HL-60/S4 (cell line): Measurements from ENCODE around the gene DGCR6L.
"Not testable (repeated sequence)": the region's sequence is repeated elsewhere in the genome, so short reads cannot be mapped to it uniquely, and the experiment has no call there.

Experiments
- in situ Hi-C: fragments of 300-500 bp; cut with MboI; formaldehyde crosslinking; loops from 2 replicates; pipeline ENCODE4 v1.14.3; 2022; ENCODE audit warnings: low sequenced_read_pairs

DGCR6L gene

DNA sequence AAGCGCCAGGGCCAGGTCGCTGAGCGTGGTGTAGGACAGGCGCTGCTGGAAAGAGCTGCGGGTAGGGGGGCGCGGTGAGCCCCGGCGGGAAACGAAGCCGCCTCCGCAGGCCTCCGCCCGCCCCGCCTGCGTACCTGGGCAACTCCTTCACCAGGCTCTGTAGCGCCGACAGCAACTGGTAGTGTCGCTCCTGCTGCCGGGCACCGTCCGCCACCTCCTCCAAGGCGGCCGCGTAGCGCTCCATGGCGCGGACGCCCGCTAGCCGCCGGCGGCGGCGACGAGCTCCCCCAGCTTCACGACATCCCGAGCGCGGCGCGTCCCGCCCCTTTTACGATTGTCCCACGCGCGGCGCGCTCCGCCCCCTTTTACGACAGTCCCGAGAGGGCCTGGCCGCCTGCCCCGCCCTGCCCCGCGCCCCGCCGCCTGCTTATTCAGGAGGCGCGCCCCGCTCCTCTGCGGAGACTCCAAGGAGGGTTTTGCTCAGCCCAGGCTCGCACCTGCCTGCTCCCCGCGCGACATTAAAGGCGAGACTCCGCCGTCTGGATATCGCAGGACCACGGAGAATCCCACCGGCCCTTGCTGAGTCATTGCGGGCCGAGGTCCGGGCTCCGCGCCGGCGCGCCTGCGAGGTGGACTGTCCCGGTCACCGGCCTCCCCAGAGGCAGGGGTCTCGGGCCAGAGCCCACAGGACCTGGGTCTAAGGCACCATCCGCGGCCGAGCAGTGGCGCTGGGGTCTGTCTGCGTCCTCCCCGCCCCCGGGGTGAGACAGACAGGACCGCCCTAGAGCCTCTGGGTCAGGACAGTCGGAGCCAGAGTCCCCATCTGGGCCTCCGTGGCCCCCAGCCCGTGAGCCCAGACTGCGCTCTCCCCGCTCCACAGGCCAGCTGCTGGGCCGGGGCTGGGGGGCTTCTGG, at the start of gene DGCR6L:
Gene DGCR6L (minus strand): TSS at position 316 of the 914 bp plus-strand sequence. CDS start 72 bp downstream, at position 244.
- in situ Hi-C loops: no loop called here

DNA sequence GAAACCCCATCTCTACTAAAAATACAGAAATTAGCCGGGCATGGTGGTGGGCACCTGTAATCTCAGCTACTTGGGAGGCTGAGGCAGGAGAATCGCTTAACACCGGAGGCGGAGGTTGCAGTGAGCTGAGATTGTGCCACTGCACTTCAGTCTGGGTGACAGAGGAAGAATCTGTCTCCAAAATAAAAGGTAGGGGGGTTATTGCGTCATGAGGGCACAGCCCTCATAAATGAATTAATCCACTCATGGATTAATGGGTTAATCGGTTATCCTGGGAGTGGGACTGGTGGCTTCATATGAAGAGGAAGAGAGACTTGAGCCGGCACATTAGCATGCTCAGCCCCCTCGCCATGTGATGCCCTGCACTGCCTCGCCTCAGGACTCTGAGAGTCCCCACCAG, 49.0 kb upstream of the DGCR6L start:
- in situ Hi-C loops: not testable (repeated sequence)

- in situ Hi-C loops: not testable (repeated sequence)
These were observed 47.0 kb upstream of the DGCR6L start for GRCh38 chr22:20366841-20367240.

DNA sequence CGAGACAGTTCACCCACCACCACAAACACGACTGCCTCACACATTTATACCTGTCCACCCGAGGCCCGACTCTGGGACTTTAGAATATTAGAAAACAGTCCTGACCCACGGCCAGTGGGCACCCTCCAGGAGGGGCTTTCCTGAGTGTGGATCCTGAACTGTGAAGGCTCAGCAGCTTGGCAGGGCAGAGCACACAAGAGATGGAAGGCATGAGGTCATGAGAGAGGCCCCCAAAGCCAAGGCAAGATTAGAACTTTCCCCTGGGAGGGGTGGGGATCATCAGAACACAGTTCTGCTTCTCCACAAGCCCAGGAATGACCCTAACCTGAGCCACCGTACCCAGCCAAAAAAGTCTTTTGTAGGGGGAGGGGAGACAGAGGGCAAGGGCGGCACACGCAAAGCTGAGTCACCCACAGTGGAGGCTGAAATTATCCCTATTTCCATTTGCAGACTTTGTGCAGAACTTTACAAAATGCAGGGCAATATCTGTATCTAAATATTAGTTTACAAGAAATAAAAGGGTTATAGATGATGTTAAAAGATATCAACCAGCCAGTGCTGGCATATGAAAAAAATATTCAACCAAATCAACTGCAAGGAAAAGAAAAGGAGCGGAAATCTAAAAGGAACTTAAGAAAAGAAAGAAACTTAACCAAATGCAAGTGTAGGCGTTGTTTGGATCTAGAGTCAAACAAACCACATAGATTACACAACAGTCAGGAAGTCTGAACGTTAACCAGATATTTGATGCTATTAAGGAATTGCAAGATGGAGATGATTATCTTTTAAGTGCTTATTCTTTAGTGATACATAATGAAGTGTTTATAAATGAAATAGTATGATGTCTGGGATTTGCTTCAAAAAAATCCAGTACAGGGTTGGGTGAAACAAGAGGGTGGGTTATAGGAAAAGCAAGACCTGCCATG, 44.7 kb upstream of the DGCR6L start:
- in situ Hi-C loops: not testable (repeated sequence)

GRCh38 chr22:20362403-20362802, 42.5 kb upstream of the DGCR6L start:
- in situ Hi-C loops: not testable (repeated sequence)

GRCh38 chr22:20361752-20362229, 41.9 kb upstream of the DGCR6L start:
- in situ Hi-C loops: not testable (repeated sequence)

- in situ Hi-C loops: not testable (repeated sequence)
These were observed 41.2 kb upstream of the DGCR6L start for GRCh38 chr22:20360866-20361751.

GRCh38 chr22:20360261-20360660, 40.4 kb upstream of the DGCR6L start:
- in situ Hi-C loops: not testable (repeated sequence)

GRCh38 chr22:20358503-20359239, 38.8 kb upstream of the DGCR6L start:
- in situ Hi-C loops: not testable (repeated sequence)

- in situ Hi-C loops: not testable (repeated sequence)
These were observed 38.1 kb upstream of the DGCR6L start for GRCh38 chr22:20357967-20358366.

DNA sequence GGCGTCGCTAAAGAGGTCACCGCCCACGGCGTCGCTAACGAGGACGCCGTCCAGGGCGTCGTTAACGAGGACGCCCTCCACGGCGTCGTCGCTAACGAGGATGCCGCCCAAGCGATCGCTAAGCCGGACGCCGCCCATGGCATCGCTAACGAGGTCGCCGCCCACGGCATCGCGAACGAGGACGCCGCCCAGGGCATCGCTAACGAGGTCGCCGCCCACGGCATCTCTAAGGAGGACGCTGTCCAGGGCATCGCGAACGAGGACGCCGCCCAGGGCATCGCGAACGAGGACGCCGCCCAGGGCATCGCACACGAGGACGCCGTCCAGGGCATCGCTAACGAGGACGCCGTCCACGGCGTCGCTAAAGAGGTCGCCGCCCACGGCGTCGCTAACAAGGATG, 37.0 kb upstream of the DGCR6L start:
- in situ Hi-C loops: not testable (repeated sequence)

DNA sequence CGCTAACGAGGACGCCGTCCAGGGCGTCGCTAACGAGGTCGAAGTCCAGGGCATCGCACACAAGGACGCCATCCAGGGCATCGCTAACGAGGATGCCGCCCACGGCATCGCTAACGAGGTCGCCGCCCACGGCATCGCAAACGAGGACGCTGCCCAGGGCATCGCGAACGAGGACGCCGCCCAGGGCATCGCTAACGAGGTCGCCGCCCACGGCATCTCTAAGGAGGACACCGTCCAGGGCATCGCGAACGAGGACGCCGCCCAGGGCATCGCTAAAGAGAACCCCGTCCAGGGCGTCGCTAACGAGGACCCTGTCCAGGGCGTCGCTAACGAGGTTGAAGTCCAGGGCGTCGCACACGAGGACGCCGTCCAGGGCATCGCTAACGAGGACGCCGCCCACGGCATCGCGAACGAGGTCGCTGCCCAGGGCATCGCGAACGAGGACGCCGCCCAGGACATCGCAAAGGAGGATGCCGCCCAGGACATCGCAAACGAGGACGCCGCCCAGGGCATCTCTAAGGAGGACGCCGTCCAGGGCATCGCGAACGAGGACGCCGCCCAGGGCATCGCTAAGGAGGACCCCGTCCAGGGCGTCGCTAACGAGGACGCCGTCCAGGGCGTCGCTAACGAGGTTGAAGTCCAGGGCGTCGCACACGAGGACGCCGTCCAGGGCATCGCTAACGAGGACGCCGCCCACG, 36.2 kb upstream of the DGCR6L start:
- in situ Hi-C loops: not testable (repeated sequence)

DNA sequence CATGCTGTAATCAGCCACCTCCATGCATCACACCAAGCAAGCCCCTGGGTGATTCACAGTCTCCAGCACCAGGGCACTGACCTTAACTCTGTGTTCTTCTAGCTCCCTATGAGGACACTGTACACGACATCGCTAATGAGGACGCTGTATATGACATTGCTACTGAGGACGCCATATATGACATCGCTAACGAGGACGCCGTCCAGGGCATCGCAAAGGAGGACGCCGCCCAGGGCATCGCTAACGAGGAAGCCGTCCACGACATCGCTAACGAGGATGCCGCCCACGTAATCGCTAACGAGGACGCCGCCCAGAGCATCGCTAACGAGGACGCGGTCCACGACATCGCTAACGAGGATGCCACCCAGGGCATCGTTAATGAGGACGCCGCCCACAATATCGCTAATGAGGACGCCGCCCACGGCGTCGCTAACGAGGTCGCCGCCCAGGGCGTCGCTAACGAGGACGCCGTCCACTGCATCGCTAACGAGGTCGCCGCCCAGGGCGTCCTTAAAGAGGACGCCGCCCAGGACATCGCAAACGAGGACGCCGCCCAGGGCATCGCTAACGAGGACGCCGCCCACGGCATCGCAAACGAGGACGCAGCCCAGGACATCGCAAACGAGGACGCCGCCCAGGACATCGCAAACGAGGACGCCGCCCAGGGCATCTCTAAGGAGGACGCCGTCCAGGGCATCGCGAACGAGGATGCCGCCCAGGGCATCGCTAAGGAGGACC, 34.5 kb upstream of the DGCR6L start:
- in situ Hi-C loops: no loop called here

GRCh38 chr22:20352536-20352935, 32.7 kb upstream of the DGCR6L start:
- in situ Hi-C loops: not testable (repeated sequence)

DNA sequence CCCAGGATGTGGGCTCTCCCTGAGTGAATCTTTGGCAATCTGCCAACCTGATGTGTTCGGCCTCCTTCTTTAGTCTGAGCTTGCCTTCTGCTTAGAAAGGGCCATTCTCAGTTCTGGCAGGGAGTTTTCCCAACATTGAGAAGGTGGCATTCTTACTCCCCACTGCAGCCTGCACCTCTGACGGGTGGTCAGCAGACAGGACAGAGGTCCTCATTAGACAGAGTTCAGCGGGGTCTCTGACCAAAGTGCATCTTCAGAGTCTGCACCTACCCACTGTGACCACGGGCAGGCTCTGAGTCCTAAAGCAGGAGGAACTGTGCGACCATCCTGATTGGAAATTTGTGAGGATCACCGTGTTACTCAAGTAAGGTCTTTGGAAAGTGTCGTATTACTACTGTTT, 26.7 kb upstream of the DGCR6L start:
- in situ Hi-C loops: not testable (repeated sequence)

DNA sequence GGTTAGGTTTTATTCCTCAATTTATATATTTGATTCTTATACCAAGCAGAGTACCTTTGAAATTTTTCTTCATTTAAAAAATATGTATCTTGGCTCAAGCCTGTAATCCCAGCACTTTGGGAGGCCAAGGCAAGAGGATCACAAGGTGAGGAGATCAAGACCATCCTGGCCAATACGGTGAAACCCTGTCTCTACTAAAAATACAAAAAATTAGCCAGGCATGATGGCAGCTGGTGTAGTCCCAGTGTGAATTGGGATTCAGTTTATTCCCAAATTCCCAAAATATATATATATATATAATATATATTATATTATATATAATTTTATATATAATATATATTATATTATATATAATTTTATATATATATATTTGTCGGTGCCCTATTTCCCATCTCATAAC, 18.4 kb upstream of the DGCR6L start:
- in situ Hi-C loops: not testable (repeated sequence)

- in situ Hi-C loops: not testable (repeated sequence)
These were observed 17.9 kb upstream of the DGCR6L start for GRCh38 chr22:20337807-20338206.

GRCh38 chr22:20336561-20336960, 16.7 kb upstream of the DGCR6L start:
- in situ Hi-C loops: not testable (repeated sequence)
